ENCODE data around the gene PILRB. TPM values are rescaled to one million over a fixed set of nuclear protein-coding genes. Genes with fewer than 3 reads are reported as not detected.

PILRB gene
- total RNA-seq, 2 experiments from 2014 or later = 56.4 to 67.6 TPM

- ATAC-seq (ENCODE audit: poor library complexity) (peak; percentile 93), DNase-seq (peak in 9 of 14 experiments; percentile 11 to 81 (median 31))
- TF ChIP-seq CTCF (IDR thresholded peaks at IDR 0.05) = peak; percentile 67
- Mint-ChIP-seq H3K9me3 (no peaks in the 10 kb centered on the region), H3K36me3 (ENCODE audit: low read depth) (peaks cover 7% of the 10 kb centered on the region), H3K4me1 (ENCODE audit: low read depth) (peaks cover 3% of the 10 kb centered on the region), H3K27me3 (no peaks in the 10 kb centered on the region), H3K4me3 (no peak overlapping the region), H3K27ac (no peak overlapping the region)
- Histone ChIP-seq H3K27ac (ENCODE audit: low read depth in 1 of 2, low read length in 2 of 2) (no peak overlapping the region), H3K9me3 (ENCODE audit: control insufficient read depth in 1 of 2, insufficient read depth in 1 of 2, low read length in 2 of 2) (no peaks in the 10 kb centered on the region), H3K36me3 (ENCODE audit: insufficient read depth, low read length) (no peaks in the 10 kb centered on the region), H3K4me3 (ENCODE audit: low read length) (no peak overlapping the region), H3K4me1 (ENCODE audit: insufficient read depth, low read length) (peaks cover 5% of the 10 kb centered on the region), H3K27me3 (ENCODE audit: control insufficient read depth in 1 of 2, insufficient read depth in 2 of 2, low read length in 2 of 2) (no peaks in the 10 kb centered on the region)
- ChIA-PET POLR2A (interaction anchor here (0.7 to 1.6 kb wide), 8 partner anchors 21 to 307 kb away, joined by 3 to 9 read pairs (median 4); partner anchors contain the start of genes AP4M1, FBXO24, LAMTOR4 and LRCH4), CTCF (interaction anchor here (0.6 to 1.6 kb wide), 12 partner anchors 12 to 276 kb away, joined by 3 to 6 read pairs (median 4); partner anchors contain the start of gene ZCWPW1)
- intact Hi-C loops (cut with DNase I, micrococcal nuclease) = loop anchor here (1.0 to 5.0 kb wide), 4 partner anchors 215 to 430 kb away; partner anchors contain the start of gene AZGP1 (in 1 of the 2)
Measured at GRCh38 chr7:100407285-100408180, 49.6 kb downstream of the PILRB start.

GRCh38 chr7:100411101-100411500 lies 53.2 kb downstream of the PILRB start:
- ATAC-seq (ENCODE audit: poor library complexity) (no peak), DNase-seq (no peak)
- Histone ChIP-seq H3K4me1 (ENCODE audit: insufficient read depth, low read length) (peaks cover 5% of the 10 kb centered on the region), H3K27me3 (ENCODE audit: control insufficient read depth in 1 of 2, insufficient read depth in 2 of 2, low read length in 2 of 2) (no peaks in the 10 kb centered on the region), H3K4me3 (ENCODE audit: low read length) (no peak overlapping the region), H3K36me3 (ENCODE audit: insufficient read depth, low read length) (no peaks in the 10 kb centered on the region), H3K9me3 (ENCODE audit: control insufficient read depth in 1 of 2, insufficient read depth in 1 of 2, low read length in 2 of 2) (no peaks in the 10 kb centered on the region), H3K27ac (ENCODE audit: low read depth in 1 of 2, low read length in 2 of 2) (no peak overlapping the region)
- no peak for TF ChIP-seq CTCF (IDR thresholded peaks at IDR 0.05)
- H3K4me1 Mint-ChIP-seq (ENCODE audit: low read depth) = peaks cover 3% of the 10 kb centered on the region
- H3K27ac Mint-ChIP-seq = no peak overlapping the region
- ChIA-PET POLR2A (interaction anchor here (1.1 kb wide), 1 partner anchor 18 kb away, joined by 4 read pairs; the partner anchor contains the start of gene MEPCE), CTCF (no interaction called here)
- H3K9me3 Mint-ChIP-seq = no peaks in the 10 kb centered on the region
- no peaks in the 10 kb centered on the region for H3K36me3 Mint-ChIP-seq (ENCODE audit: low read depth)
- H3K27me3 Mint-ChIP-seq = no peaks in the 10 kb centered on the region
- intact Hi-C loops (cut with DNase I, micrococcal nuclease) = no loop called here
- no peak overlapping the region for H3K4me3 Mint-ChIP-seq

GRCh38 chr7:100413346-100413745 lies 55.4 kb downstream of the PILRB start:
- no peaks in the 10 kb centered on the region for H3K36me3 ChIP-seq (ENCODE audit: insufficient read depth, low read length)
- no peaks in the 10 kb centered on the region for H3K4me1 Mint-ChIP-seq (ENCODE audit: low read depth)
- TF ChIP-seq CTCF (IDR thresholded peaks at IDR 0.05) = no peak
- intact Hi-C loops (cut with DNase I, micrococcal nuclease) = no loop called here
- H3K27me3 ChIP-seq (ENCODE audit: control insufficient read depth in 1 of 2, insufficient read depth in 2 of 2, low read length in 2 of 2) = no peaks in the 10 kb centered on the region
- no peaks in the 10 kb centered on the region for H3K9me3 Mint-ChIP-seq
- H3K27ac Mint-ChIP-seq = no peak overlapping the region
- POLR2A ChIA-PET = no interaction called here
- no peak overlapping the region for H3K4me3 Mint-ChIP-seq
- ATAC-seq (ENCODE audit: poor library complexity) (no peak), DNase-seq (no peak)
- H3K4me3 ChIP-seq (ENCODE audit: low read length) = no peak overlapping the region
- H3K27me3 Mint-ChIP-seq = no peaks in the 10 kb centered on the region
- H3K4me1 ChIP-seq (ENCODE audit: insufficient read depth, low read length) = no peaks in the 10 kb centered on the region
- no peak overlapping the region for H3K27ac ChIP-seq (ENCODE audit: low read depth in 1 of 2, low read length in 2 of 2)
- no peaks in the 10 kb centered on the region for H3K9me3 ChIP-seq (ENCODE audit: control insufficient read depth in 1 of 2, insufficient read depth in 1 of 2, low read length in 2 of 2)
- CTCF ChIA-PET = no interaction called here
- no peaks in the 10 kb centered on the region for H3K36me3 Mint-ChIP-seq (ENCODE audit: low read depth)

All from CD4-positive, alpha-beta T cell (primary cell).